NOMO-1 treated with DMSO at 0.1 percent for 48 hours (cell line): ENCODE measurements around the gene AKT1S1.

Experiments used
- DNase-seq: peaks from one replicate; lab custom pipeline; 2025; ENCODE audit not compliant: unreplicated experiment; lab: John Stamatoyannopoulos, UW

AKT1S1 gene

DNA sequence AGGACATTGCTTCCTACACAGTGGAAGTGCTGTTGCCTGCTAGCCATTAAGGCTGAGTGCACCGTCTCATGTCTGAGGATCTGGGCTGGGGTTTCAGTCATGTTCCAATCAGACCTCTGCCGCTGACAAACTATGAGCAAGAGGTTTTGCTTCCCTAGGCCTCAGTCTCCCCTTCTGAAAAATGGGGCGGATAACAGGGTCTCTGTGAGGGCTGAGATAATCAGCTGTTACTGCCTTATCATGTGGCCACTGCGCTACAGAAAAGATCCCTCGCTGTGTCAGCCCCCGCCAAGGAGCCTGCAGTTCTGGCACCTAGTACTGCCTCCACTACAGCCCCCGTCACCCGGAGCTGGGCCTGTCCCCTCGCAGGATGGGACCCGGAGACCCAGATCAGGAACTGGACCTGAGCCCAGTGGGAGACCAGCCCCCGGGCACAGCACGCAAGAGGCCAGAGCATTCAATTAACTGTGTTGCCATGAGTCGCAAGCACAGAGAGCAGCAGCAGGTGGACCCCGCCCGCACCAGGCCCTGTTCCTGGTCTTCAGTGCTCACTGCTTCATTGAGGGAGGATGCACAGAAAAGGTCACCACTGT is 6.8 kb downstream of the AKT1S1 start:
- DNase-seq: no peak

GRCh38 chr19:49869484-49870308 is 7.5 kb downstream of the AKT1S1 start:
- DNase-seq: peak; percentile 100

DNA sequence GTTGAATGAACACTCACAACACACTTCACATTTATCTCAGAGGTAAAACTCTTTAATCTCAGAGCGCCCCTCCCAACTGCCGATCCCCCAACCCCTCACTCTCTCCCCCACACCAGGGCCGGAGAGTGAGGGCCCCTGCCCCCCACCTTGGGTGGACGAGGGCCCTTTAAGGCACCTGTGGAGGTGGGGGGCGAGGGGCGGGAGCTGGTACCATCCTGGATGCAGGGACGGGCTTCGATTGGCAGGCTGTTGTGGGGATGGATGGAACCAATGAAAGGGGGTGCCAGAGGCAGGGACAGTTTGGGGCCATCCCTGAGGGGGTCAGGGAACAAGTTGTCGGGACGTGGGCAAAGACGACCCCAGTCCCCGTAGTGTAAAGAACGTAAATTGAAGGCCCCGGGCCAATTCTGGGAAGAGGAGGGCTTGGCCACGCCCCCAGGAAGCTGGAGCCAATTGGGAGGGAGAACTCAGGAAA is 8.1 kb downstream of the AKT1S1 start:
- DNase-seq: no peak

GRCh38 chr19:49866933-49867782 is 10.0 kb downstream of the AKT1S1 start, which contains the start of gene PNKP:
PNKP (minus strand) TSS chr19:49867576; CDS start chr19:49867204, 372 bp downstream.
- DNase-seq: peak; percentile 96

GRCh38 chr19:49864890-49865289 is 12.3 kb downstream of the AKT1S1 start:
- peak; percentile 39 for DNase-seq

DNA sequence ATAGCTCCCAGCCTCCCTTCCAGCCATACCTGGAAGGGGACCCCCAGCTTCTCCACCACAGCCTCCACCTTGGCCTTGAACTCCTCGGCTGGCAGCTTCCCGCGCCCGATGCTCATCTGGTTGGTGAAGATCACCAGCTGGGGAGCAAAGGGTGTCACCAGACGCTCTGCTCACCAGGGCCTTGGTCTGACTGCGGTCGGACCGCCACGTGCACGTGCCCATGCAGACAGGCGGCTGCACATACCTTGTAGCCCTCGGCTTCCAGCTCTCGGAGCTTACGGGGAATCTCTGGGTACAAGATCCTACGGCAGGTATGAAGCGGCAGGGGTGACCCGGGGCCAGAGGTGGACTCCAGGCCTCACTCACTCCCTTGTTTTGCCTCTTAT is 13.2 kb downstream of the AKT1S1 start:
- DNase-seq: no peak

GRCh38 chr19:49863254-49863934 is 13.8 kb downstream of the AKT1S1 start:
- DNase-seq: no peak

DNA sequence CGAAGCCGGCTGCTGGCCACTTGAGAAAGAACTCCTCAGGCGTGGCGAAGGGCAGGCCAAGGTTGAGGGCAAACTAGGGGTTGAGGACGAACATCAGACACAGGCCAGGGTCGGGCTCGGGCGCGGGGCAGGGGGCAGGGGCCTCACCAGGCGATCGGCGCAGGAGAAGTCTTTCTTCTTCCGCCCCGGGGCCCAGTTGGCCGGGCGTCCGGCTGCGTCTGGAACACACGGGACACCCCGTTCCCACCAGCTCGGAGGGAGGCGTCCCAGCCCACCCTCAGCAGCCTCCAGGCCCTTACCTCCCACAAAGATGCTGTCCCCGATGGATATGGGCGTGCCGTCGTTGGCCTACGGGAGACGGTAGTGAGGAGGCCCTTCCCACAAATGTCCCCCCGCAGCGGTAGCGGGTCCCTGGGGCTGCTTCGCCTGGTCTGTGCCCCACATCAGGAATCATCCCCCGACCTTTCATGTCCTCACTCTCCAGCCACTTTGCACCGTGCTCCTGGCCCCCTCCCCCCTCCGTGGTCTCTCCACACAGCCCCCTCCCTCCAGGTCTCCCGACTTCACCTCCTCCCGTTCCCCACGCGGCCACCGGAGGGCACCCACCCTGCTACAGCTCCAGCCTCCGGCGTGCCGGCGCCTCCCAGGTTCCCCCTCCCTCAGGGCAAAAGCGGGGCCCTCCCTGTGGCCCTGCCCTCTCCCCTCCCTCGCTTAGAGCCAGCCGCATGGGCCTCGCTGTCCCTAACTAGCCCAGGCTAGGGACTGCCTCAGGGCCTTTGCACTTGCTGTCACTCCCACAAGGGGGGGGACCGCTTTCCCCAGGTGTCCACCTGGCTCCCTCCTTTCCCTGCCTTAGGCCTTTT is 14.5 kb downstream of the AKT1S1 start:
- no peak for DNase-seq

DNA sequence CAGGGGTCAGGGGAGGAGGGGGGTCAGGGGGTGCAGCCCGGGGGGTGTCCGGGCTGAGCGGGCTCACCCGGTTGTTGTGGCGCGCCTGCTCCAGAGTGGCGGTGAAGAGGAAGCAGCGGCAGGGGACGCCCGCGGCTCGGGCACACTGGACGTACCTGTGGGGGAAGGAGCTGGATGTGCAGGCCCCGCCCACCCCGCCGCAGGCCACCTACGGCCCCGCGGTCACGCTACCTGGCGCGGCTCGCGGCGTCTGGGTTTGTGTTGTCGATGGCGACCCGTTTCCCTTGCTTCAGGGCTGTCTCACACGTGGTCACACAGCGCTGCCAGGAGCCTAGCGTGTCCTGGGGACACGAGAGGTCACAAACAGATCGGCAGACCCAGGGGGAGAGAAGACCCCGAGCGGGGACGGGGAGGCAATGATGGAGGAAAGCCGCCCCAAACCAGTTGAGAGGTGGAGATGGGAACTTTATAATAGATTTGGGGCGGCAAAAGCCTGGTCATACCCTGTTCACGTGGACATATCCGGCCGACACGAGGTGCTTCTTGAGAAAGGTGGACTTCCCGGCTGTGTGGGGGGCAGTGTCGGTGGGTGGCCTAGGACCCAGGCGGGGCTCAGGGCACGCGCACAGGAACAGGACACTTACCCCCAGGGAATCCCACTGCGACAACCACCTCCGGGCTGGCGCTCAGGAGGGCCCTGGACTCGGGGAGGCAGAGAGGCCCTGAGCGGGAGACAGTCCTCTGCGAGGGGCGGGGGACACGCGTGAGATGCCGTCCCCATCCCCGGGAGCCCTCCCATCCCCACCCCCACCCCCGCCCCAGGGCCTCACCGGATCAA is 15.4 kb downstream of the AKT1S1 start:
- no peak for DNase-seq

- DNase-seq: no peak
Observed at GRCh38 chr19:49861107-49861506, 16.0 kb downstream of the AKT1S1 start.

GRCh38 chr19:49860336-49861102 is 16.6 kb downstream of the AKT1S1 start:
- DNase-seq: no peak

DNA sequence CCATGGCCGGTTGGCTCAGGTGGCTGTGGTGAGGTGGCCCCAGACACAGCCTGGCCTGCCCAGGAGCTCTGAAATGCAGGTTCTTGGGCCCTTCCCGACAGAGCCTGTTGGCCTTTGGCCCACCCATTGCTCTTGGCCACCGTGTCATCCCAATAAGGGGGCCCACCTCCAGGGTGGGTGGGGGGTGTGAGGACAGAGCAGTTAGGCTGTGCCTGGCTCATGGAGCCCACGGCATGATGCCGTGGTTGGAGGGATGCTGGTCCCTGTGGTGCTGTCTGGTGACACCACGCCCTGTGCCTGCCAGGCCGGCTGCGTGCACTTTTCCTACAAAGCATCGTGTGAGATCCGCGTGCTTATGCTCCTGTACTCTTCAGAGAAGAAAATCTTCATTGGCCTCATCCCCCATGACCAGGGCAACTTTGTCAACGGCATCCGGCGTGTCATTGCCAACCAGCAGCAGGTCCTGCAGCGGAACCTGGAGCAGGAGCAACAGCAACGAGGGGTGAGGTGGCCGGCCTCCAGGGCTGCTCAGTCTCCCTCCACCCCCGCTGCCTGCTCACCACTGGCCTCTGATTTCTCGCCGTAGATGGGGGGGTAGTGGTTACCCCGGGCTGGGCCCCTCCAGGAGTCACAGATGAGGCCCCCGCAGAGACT is 17.3 kb downstream of the AKT1S1 start:
- DNase-seq: no peak

DNA sequence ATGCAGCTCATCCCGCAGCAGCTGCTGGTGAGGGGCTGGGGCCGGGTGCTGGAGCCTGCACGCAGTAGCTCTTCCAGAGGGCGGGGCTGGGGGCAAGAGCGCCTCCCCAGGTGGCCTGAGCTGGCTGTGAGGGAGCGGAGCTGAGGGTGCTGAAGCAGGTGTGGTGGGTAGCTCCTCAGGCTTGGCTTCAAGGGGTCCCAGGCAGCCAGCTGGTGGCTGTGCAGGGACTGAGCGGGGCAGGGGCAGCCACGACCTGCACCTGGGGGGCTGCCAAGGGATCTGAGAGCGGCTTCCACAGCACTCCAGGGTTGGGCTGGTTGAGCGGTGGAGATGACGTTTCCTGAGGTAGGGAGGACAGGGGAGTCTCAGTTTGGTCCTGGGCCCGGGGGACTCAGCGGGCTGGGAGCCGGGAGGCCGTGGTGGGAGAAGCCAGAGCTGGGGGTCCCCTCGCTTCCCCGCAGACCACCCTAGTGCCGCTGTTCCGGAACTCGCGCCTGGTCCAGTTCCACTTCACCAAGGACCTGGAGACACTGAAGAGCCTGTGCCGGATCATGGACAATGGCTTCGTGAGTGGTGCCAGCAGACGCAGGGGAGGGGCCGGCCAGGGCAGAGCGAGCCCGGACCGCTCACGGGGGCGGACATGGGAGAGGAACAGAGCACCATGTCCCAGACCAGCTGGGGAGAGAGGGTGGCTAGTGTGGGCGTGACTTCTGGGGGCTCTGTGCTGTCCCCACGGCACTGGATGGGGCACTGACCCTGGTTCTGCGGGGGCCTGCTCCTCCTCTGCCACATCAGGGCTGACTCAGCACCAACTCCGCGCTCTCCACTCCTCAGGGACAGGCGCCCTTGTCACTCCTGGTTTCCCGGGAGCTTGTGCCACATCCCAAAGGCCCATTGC is 18.8 kb downstream of the AKT1S1 start:
- DNase-seq: no peak

DNA sequence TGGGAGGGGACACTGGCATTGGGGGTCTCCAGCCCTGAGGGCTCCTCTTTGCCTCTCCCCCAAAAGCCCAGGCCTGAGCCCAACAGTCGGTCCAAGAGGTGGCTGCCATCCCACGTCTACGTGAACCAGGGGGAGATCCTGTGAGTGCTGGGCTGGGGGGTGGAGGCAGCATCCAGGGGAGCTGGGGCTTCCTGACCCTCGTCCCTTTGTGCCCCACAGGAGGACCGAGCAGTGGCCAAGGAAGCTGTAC is 19.4 kb downstream of the AKT1S1 start:
- no peak for DNase-seq

DNA sequence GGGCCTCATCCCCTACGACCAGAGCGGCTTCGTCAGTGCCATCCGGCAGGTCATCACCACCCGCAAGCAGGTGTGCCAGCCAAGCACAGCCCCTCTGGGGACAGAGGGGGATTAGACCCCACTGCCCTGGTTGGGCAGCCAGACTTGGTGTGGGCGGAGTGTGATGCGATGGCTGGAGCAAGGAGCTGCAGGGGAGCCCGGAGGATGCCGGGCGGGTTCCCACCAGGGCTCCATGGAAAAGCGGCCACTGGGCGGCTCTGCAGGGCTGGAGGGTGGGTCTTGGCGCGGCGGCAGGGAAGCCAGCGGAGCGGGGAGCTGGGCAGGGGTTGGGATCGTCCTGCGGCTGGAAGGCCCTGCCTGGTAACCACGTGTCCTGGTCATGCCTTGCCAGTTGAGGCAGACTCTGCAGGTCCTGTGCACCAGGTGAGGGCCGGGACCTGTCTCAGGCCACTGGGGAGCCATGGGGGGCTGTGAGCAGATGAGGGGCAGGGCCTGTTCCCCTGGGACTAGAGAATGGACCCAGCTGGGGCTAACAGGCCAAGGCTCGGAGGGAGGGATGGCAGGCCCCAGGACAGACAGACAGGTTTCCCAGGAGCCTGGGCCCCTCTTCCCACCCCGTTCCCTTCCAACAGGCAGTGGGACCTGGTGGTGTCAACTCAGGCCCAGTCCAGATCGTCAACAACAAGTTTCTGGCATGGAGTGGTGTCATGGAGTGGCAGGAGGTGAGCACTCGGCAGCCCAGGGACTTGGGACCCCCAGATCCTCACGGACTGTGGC is 19.9 kb downstream of the AKT1S1 start:
- no peak for DNase-seq

DNA sequence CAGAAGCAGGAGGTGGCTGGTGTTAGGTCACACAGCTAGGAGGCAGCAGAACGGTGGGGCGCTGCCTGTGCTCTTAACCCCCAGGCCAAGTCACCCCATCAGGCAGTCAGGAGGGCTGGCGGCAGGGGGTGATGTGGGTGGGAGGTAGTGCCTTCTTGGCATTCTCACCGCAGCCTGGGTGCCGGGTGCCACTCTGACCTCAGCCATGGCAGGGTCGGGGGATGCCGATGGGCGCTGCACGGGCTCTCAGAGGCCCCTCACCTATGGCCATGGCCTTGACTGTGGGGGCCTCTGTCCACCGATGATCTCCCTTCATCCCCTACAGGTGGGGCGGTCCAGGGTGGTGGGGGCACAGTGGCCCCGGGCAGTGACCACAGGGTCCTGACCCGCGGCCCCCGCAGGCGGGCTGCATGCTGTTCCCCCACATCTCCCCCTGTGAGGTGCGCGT is 20.6 kb downstream of the AKT1S1 start:
- no peak for DNase-seq
